Transverse colon (tissue), 4 donors: ENCODE results near the gene RAPGEF5. TPM values are rescaled to one million over a fixed set of nuclear protein-coding genes. Genes with fewer than 3 reads are reported as not detected.
"Not testable (repeated sequence)": the region's sequence is repeated elsewhere in the genome, so short reads cannot be mapped to it uniquely, and the experiment has no call there.

Experiments
- DNase-seq: peaks from one replicate; pipeline ENCODE4 v3.0.0-alpha.2; 2019
- H3K27ac ChIP-seq, 4 donors: fragments of 200-600 bp; sonication (generic); 2 replicates each; pipeline ENCODE4 v1.5.1; 2016 to 2018; ENCODE audit warnings: inconsistent platforms in 4 of 4
- H3K27me3 ChIP-seq: fragments of 200-600 bp; sonication (generic); 2 replicates; pipeline ENCODE4 v1.5.1; 2017; ENCODE audit warnings: inconsistent platforms
- H3K36me3 ChIP-seq, 4 donors: fragments of 200-600 bp; sonication (generic); 2 replicates each; pipeline ENCODE4 v1.5.1; 2017 to 2019; ENCODE audit warnings: inconsistent platforms in 4 of 4
- H3K4me1 ChIP-seq, 4 donors: fragments of 200-600 bp; sonication (generic); 2 replicates each; pipeline ENCODE4 v1.5.1; 2017 to 2020; ENCODE audit warnings: inconsistent platforms in 4 of 4
- H3K4me3 ChIP-seq, 4 donors: fragments of 200-600 bp; sonication (generic); 1 replicate in 1 of 4; 2 replicates in 3 of 4; pipeline versions ENCODE4 v1.5.1 to v1.6.1; 2017 to 2019; ENCODE audit warnings: inconsistent platforms in 4 of 4
- H3K9me3 ChIP-seq, 2 donors: fragments of 200-600 bp; sonication (generic); 2 replicates each; pipeline ENCODE4 v1.5.1; 2017 to 2019; ENCODE audit warnings: inconsistent platforms in 2 of 2
- CTCF ChIP-seq, 5 experiments: fragments of 200-600 bp in 3 of 5; fragments of 450-650 bp in 2 of 5; sonication (generic) in 3 of 5; IDR thresholded peaks; 1 replicate in 2 of 5; 2 replicates in 3 of 5; pipeline ENCODE4 v1.5.1; 2016 to 2017; ENCODE audit warnings: antibody characterized with exemption in 5 of 5, inconsistent platforms in 3 of 5, mild to moderate bottlenecking in 2 of 5, moderate library complexity in 1 of 5
- EP300 ChIP-seq: sonication (generic); formaldehyde crosslinking; IDR thresholded peaks from one replicate; pipeline ENCODE4 v1.6.1; 2017; ENCODE audit warnings: antibody characterized with exemption, low read depth
- POLR2A ChIP-seq: fragments of 450-650 bp; IDR thresholded peaks from one replicate; pipeline ENCODE4 v1.6.1; 2016; ENCODE audit warnings: antibody characterized with exemption, mild to moderate bottlenecking, moderate library complexity
- POLR2AphosphoS5 ChIP-seq, 3 donors: sonication (generic); formaldehyde crosslinking; IDR thresholded peaks; one replicate each; pipeline ENCODE4 v1.6.1; 2016; ENCODE audit warnings: antibody characterized with exemption in 3 of 3
- WGBS, 2 donors: methylation state at CpG; one replicate each; pipeline ENCODE4 v1.1.5; 2018; ENCODE audit warnings: low coverage in 1 of 2; 5-methylcytosine and 5-hydroxymethylcytosine counted together
- in situ Hi-C, 4 donors: fragments of 200-750 bp; cut with MboI; loops; one replicate each; pipeline versions ENCODE4 v1.15.0 to v1.15.1; 2017; ENCODE audit warnings: low sequenced_read_pairs in 3 of 4, low pct_ligation_motif_present in 1 of 4, low pct_unique_long_range_greater_than_20kb in 1 of 4
- intact Hi-C: fragments of 100-400 bp; cut with DNase I; formaldehyde crosslinking; loops from one replicate; pipeline ENCODE4 v1.15.1; 2023; ENCODE audit warnings: low total_unique reads
- total RNA-seq, 4 donors: library from RNA; depleted of rRNA; stranded (reverse); fragments of >200 nt; gene quantifications; one replicate each; pipeline ENCODE4 v1.1.0, GENCODE V29; 2016

The RAPGEF5 gene
- total RNA-seq, 4 donors from 2014 or later, result 82.3 to 112 (median 100) TPM

GRCh38 chr7:22083704-22084240, 273.2 kb downstream of the RAPGEF5 start:
- DNase-seq, result no peak
- intact Hi-C loops (no loop called here), in situ Hi-C loops (no loop called here)
- 37% methylated on average over 10 of the region's 10 CpGs; no CpG with 5 or more reads in 1 of the 2 donors for WGBS, 2 donors
- Histone ChIP-seq H3K27ac (peak overlapping the region; percentile 78 to 90 (median 84)), H3K36me3 (no peaks in the 10 kb centered on the region), H3K9me3 (no peaks in the 10 kb centered on the region), H3K4me3 (peak overlapping the region; percentile 44 to 64 (median 52)), H3K4me1 (peaks cover 4 to 12% (median 11%) of the 10 kb centered on the region in 4 donors), H3K27me3 (peaks cover 28% of the 10 kb centered on the region)
- TF ChIP-seq POLR2A, result no peak
- TF ChIP-seq EP300, result no peak
- no peak for TF ChIP-seq POLR2AphosphoS5 (IDR thresholded peaks at IDR 0.05)
- no peak for TF ChIP-seq CTCF (IDR thresholded peaks at IDR 0.05)

DNA sequence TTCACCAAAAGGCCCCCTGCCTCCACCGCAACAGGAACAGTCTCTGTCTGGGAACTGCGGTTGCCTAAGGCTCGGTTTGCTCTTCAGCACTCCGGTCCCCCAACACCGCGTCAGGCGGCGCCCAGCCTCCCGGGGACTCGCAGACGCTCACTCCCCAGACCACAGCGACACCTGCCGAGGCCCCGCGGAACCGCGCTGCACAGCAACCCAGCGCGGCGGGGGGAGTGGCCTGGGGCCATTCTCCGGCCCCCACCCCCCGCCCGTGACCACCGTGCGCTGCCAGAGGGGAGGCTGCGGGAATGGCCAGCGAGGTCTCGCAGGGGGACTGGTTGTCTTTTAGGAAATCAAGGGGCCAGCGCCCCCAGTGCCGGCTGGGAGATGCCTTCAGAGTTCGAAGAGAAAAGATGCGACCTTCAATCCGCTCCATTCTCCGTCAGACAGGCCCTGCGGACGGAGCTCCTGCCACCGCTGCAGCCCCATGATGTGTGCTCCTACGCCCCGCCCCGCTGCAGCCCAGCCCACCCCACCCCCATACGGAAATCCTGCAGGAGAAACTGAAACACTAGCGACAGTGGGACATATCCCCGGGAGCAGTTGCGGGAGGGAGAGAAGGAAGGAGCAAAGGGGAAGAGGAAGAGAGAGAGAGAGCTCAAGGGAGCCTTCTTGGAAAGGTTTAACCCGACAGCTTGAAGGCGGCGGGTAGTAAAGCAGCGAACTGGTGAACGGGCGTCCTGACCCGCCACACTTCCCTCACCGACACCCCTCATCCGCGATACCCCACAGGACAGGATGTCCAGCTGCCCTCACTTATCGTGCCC, 273.9 kb downstream of the RAPGEF5 start:
- intact Hi-C loops, result no loop called here
- WGBS, 2 donors, result 0 to 1% methylated on average over 6 to 40 of the region's 55 CpGs
- Histone ChIP-seq H3K27me3 (peaks cover 34% of the 10 kb centered on the region), H3K9me3 (no peaks in the 10 kb centered on the region), H3K27ac (peak overlapping the region; percentile 78 to 90 (median 84)), H3K36me3 (no peaks in the 10 kb centered on the region), H3K4me3 (peak overlapping the region; percentile 44 to 64 (median 52)), H3K4me1 (peaks cover 4 to 12% (median 11%) of the 10 kb centered on the region in 4 donors)
- TF ChIP-seq POLR2A (peak; percentile 46), EP300 (no peak), CTCF (IDR thresholded peaks at IDR 0.05) (peak; percentile 76 to 98 (median 96)), POLR2AphosphoS5 (IDR thresholded peaks at IDR 0.05) (peak in 1 of 3 donors; percentile 15)
- in situ Hi-C loops, result no loop called here
- peak; percentile 93 for DNase-seq

DNA sequence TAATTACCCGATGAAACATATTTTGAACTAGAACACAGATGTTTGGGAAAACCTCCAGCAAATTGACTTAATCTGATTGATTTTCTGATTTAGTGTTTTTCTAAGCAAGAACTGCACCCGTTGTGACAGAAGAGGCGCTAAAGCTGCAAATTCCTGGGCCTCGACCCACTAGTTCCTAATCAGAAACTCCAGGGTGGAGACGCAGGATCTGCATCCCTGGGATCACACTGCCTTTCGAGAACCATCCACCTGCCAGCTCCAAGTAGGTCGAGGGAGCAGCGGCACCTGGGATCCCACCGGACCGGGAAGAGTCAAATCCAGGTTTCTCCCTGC, 274.4 kb downstream of the RAPGEF5 start:
- WGBS, 2 donors, result 4 to 24% methylated on average over 4 to 10 of the region's 10 CpGs
- Histone ChIP-seq H3K27me3 (peaks cover 36% of the 10 kb centered on the region), H3K4me1 (peaks cover 4 to 12% (median 11%) of the 10 kb centered on the region in 4 donors), H3K27ac (peak overlapping the region; percentile 78 to 90 (median 84)), H3K4me3 (peak overlapping the region; percentile 44 to 64 (median 52)), H3K9me3 (no peaks in the 10 kb centered on the region), H3K36me3 (no peaks in the 10 kb centered on the region)
- intact Hi-C loops, result no loop called here
- no peak for DNase-seq
- in situ Hi-C loops, result no loop called here
- TF ChIP-seq EP300, result no peak

DNA sequence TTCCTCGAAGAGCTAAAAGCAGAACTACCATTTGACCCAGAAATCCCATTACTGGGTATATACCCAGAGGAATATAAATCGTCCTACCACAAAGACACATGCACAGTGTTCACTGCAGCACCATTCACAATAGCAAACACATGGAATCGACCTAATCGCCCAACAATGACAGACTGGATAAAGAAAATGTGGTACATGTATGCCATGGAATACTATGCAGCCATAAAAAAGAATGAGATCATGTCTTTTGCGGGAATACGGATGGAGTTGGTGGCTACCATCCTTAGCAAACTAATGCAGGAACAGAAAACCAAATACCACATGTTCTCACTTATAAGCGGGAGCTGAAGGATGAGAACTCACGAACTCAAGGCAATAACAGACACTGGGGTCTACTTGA, 276.7 kb downstream of the RAPGEF5 start:
- H3K9me3 ChIP-seq, H3K36me3 ChIP-seq, DNase-seq, intact Hi-C loops, H3K27ac ChIP-seq, in situ Hi-C loops, H3K4me3 ChIP-seq: not testable (repeated sequence)
- H3K27me3 ChIP-seq, result peaks cover 36% of the 10 kb centered on the region
- WGBS, 2 donors, result 89% methylated on average over 8 of the region's 8 CpGs
- peaks cover 4 to 12% (median 11%) of the 10 kb centered on the region in 4 donors for H3K4me1 ChIP-seq

DNA sequence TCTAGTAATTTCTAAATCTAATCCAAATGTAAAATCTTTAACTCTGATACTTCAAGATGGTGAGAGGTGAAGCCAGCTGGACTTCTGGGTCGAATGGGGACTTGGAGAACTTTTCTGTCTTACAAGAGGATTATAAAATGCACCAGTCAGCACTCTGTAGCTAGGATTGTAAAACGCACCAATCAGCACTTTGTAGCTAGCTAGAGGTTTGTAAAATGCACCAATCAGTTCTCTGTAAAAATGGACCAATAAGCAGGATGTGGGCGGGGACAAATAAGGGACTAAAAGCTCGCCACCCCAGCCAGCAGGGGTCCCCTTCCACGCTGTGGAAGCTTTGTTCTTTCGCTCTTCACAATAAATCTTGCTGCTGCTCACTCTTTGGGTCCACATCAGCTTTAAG, 278.1 kb downstream of the RAPGEF5 start:
- H3K4me1 ChIP-seq, result peaks cover 4 to 11% (median 10%) of the 10 kb centered on the region in 4 donors
- 56 to 73% methylated on average over 3 to 6 of the region's 6 CpGs for WGBS, 2 donors
- H3K27me3 ChIP-seq, result peaks cover 36% of the 10 kb centered on the region
- DNase-seq, H3K4me3 ChIP-seq, in situ Hi-C loops, H3K9me3 ChIP-seq, H3K36me3 ChIP-seq, H3K27ac ChIP-seq, intact Hi-C loops: not testable (repeated sequence)
